ENCODE data around the gene RALGDS. TPM values are rescaled to one million over a fixed set of nuclear protein-coding genes. Genes with fewer than 3 reads are reported as not detected.

The RALGDS gene
- total and polyA plus RNA-seq, 9 of the 15 experiments (the other 6 are each of a cell fraction or from before 2014, with no cell fraction given), result 0.75 to 43.3 (median 27.1) TPM

- TF ChIP-seq BCL6 (CRISPR knock-in tag; IDR thresholded peaks at IDR 0.05) (no peak), ZNF217 (CRISPR knock-in tag; IDR thresholded peaks at IDR 0.05) (no peak), TAF7 (tag; IDR thresholded peaks at IDR 0.05) (no peak), POU5F1 (IDR thresholded peaks at IDR 0.05; ENCODE audit: borderline replicate concordance, low read depth, low read length, partially characterized antibody) (no peak), SMAD4 (CRISPR knock-in tag; conservative IDR thresholded peaks at IDR 0.05) (no peak), CBX1 (IDR thresholded peaks at IDR 0.05; ENCODE audit: low read depth) (no peak), DNMT1 (IDR thresholded peaks at IDR 0.05) (no peak), TFAM (CRISPR knock-in tag; conservative IDR thresholded peaks at IDR 0.05) (no peak), ZNF212 (CRISPR knock-in tag; IDR thresholded peaks at IDR 0.05) (no peak), NR1H2 (CRISPR knock-in tag; IDR thresholded peaks at IDR 0.05) (0 out of 2 replicates have a peak, but pooled peaks have one; percentile 65), TARDBP (IDR thresholded peaks at IDR 0.05) (no peak), SREBF2 (CRISPR knock-in tag; IDR thresholded peaks at IDR 0.05) (no peak), GMEB1 (CRISPR knock-in tag; IDR thresholded peaks at IDR 0.05) (no peak; the same call in 1 of the 2 replicates), RB1 (IDR thresholded peaks at IDR 0.05; ENCODE audit: low read depth) (no peak), IRF2 (CRISPR knock-in tag; IDR thresholded peaks at IDR 0.05) (no peak), TBP (optimal IDR thresholded peaks at IDR 0.05; ENCODE audit: low read depth, low read length) (no peak), ZNF695 (CRISPR knock-in tag; IDR thresholded peaks at IDR 0.05) (no peak), ZNF583 (CRISPR knock-in tag; IDR thresholded peaks at IDR 0.05) (no peak), SRF (CRISPR knock-in tag; IDR thresholded peaks at IDR 0.05) (no peak), ZFP30 (CRISPR knock-in tag; IDR thresholded peaks at IDR 0.05; ENCODE audit: borderline replicate concordance) (no peak), LEF1 (IDR thresholded peaks at IDR 0.05) (no peak), KLF1 (tag; IDR thresholded peaks at IDR 0.05) (no peak), GABPA (tag; conservative IDR thresholded peaks at IDR 0.05; ENCODE audit: low read depth) (no peak), BCOR (IDR thresholded peaks at IDR 0.05) (peak; percentile 20; the same call in 1 of the 2 replicates)
- TF ChIP-seq, protein P1, sequence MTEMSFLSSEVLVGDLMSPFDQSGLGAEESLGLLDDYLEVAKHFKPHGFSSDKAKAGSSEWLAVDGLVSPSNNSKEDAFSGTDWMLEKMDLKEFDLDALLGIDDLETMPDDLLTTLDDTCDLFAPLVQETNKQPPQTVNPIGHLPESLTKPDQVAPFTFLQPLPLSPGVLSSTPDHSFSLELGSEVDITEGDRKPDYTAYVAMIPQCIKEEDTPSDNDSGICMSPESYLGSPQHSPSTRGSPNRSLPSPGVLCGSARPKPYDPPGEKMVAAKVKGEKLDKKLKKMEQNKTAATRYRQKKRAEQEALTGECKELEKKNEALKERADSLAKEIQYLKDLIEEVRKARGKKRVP (CRISPR knock-in tag; IDR thresholded peaks at IDR 0.05), result no peak
- TF ChIP-seq, protein P2, sequence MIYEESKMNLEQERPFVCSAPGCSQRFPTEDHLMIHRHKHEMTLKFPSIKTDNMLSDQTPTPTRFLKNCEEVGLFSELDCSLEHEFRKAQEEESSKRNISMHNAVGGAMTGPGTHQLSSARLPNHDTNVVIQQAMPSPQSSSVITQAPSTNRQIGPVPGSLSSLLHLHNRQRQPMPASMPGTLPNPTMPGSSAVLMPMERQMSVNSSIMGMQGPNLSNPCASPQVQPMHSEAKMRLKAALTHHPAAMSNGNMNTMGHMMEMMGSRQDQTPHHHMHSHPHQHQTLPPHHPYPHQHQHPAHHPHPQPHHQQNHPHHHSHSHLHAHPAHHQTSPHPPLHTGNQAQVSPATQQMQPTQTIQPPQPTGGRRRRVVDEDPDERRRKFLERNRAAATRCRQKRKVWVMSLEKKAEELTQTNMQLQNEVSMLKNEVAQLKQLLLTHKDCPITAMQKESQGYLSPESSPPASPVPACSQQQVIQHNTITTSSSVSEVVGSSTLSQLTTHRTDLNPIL (CRISPR knock-in tag; IDR thresholded peaks at IDR 0.05), result no peak
- TF ChIP-seq, protein P3, sequence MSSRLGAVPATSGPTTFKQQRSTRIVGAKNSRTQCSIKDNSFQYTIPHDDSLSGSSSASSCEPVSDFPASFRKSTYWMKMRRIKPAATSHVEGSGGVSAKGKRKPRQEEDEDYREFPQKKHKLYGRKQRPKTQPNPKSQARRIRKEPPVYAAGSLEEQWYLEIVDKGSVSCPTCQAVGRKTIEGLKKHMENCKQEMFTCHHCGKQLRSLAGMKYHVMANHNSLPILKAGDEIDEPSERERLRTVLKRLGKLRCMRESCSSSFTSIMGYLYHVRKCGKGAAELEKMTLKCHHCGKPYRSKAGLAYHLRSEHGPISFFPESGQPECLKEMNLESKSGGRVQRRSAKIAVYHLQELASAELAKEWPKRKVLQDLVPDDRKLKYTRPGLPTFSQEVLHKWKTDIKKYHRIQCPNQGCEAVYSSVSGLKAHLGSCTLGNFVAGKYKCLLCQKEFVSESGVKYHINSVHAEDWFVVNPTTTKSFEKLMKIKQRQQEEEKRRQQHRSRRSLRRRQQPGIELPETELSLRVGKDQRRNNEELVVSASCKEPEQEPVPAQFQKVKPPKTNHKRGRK (tag; IDR thresholded peaks at IDR 0.05), result no peak
Measured at GRCh38 chr9:133121198-133121914, at the start of gene RALGDS (continued).
